ENCODE data around the gene RPA1.
"Not testable (repeated sequence)": the region's sequence is repeated elsewhere in the genome, so short reads cannot be mapped to it uniquely, and the experiment has no call there.

RPA1 gene

DNA sequence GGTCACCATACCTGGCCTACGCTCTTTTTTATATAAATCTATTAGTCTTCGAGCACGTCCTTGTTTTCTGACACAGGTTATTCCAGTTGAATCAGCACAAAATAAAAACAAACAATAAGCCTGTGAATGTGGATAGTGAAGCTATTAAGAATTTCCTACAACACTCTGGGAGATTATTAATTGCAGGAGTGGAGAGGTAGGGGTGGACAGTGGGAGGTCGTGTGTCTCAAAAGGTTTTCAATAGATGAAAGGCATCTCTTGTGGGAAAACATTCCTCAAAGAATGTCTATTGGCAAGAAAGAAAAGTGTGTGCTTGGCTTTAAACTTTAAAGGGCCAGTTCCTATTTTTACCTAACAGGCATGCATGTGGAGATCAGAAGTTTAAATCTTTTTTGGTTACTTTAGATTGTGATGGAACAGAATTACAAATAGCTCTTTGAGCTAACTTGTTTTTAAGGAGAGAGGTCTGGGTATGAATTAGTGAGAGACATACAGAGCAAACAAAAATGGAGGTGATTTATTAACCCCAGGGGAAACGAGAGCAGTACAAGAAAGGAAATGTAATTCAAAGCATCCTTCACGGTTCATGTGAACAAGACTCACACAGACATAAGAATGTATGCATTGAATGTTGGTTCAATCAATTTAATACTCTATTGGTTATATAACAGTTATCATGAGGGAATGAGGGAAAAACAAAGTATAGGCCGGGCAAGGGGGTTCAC, 9.1 kb upstream of the RPA1 start:
- DNase-seq, result no peak

DNA sequence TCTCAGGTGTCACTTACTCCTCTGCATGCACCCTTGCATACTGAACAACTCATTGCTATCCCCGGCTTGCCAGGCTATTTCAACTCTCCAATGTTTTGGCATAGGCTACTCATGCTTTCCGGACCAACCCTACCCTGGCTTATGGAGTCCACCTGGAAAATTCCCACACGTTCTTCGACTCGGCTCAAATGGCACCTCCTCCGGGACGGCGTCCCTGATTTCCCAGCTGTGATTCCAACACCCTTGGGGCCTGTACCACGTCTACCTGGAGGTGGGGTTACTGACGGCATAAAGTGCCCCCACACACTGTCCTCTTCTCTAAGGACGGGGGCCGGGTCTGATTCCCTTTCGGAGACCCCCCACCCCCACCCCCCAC, 601 bp upstream of the RPA1 start:
- DNase-seq, result no peak

- no peak for DNase-seq
Observed at GRCh38 chr17:1830288-1830687, 483 bp downstream of the RPA1 start.

- DNase-seq, result no peak
Observed at GRCh38 chr17:1834380-1835149, 4.8 kb downstream of the RPA1 start.

GRCh38 chr17:1839516-1839915, 9.7 kb downstream of the RPA1 start:
- DNase-seq, result no peak

GRCh38 chr17:1843947-1844346, 14.1 kb downstream of the RPA1 start:
- DNase-seq, result no peak

DNA sequence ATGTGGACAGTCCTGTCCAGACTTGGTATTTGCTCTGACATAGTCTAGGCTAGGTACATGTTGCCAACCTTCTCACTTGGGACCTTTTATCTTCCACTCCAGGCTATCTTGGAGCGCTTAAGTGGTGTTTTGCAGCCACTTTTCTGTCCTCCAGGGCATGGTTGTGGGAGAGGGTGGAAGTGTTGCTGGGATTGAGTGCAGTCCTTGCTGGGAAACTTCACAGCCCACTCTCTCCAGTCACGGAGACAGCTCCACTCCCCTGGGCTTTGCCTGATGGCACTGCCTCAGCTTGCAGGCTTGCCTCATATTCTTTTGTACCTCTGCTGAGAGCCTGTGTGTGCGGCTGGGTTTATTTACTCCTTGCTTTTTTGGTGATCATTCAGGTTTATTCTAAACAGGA, 17.4 kb downstream of the RPA1 start:
- no peak for DNase-seq

DNA sequence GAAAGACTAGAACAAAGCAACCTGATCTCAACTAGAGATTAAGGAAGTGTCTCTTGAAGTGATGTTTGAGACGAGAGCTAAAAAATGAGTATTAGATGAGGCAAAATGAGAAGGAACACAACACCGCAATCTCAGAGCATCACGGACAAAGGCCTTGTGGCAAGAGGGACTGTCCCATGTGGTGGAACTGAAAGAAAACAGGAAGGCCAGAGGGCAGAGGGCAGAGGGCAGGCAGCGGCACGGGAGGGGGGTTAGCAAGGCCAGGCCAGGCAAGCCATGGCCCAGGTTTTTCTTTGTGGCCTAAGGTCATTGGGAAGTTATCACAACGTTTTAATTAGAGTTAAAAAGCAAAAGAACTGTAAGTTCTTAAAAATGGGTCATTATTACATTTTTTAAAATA, 22.5 kb downstream of the RPA1 start:
- DNase-seq, result no peak

DNA sequence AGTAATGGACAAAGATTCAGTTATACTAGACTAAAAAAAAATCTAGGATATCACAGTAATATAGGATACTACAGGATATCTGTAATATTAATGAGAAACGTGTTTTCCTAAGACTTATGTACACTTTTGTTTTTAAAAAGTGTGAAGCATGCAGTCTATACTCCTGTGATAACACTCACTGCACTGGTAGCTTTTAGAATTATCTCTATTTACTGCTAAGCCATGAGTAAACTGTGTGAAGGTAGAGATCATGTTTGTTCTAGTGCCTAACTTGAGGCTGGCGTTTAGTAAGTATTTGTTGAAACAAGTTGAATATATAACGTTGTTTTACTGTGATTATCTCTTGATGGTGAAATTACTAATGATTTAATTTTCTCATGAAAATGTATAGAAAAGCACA, 23.9 kb downstream of the RPA1 start:
- no peak for DNase-seq

DNA sequence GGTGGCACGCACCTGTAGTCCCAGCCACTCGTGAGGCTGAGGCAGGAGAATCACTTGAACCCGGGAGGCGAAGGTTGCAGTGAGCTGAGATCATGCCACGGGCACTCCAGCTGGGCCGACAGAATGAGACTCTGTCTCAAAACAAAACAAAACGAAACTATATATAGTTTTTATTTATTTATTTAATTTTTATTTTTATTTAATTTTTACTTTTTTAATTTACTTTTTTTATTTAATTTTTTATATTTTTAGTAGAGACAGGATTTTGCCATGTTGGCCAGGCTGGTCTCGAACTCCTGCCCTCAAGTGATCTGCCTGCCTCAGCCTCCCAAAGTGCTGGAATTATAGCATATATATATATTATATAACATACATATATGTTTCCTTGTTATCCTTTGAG, 26.7 kb downstream of the RPA1 start:
- not testable (repeated sequence) for DNase-seq

- DNase-seq, result no peak
Observed at GRCh38 chr17:1860978-1861377, 31.2 kb downstream of the RPA1 start.

GRCh38 chr17:1861391-1862010, 31.7 kb downstream of the RPA1 start:
- no peak for DNase-seq

GRCh38 chr17:1865252-1866037, 35.6 kb downstream of the RPA1 start:
- no peak for DNase-seq

DNA sequence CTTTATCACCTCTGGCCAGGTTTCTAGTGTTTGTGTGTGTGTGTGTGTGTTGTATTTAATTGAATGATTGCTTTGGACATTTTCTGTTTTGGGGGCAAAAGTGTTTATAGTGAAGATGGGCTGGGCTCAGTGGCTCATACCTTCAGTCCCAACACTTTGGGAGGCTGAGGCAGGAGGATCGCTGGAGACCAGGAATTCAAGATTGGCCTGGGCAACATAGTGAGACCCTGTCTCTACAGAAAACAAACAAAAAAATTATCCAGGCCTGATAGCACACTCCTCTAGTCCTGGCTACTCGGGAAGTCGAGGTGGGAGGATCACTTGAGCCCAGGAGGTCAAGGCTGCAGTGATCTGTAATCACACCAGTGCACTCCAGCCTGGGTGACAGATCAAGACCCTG, 37.5 kb downstream of the RPA1 start:
- DNase-seq, result no peak

GRCh38 chr17:1868090-1868489, 38.3 kb downstream of the RPA1 start:
- DNase-seq, result no peak

GRCh38 chr17:1870592-1870991, 40.8 kb downstream of the RPA1 start:
- no peak for DNase-seq

GRCh38 chr17:1871756-1872155, 42.0 kb downstream of the RPA1 start:
- no peak for DNase-seq

- DNase-seq, result no peak
Observed at GRCh38 chr17:1872254-1872653, 42.4 kb downstream of the RPA1 start.

DNA sequence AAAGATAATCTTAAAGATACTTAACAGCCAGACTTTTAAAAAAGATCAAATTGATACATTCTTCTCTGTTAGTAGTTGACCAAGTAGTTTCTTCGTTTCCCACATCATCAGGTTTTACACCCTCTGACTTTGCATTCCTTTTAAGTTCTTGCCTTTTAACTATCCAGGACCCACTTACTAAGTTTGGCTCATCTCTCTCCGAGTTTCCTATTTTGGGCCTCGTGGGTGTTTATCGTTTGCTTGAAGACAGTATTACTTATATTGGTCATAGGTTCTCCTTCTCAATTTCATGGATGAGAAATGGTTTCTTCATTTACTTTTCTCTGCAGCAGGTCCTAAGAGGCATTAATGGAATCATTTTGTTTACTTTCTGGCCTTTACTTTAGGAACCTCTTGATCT, 43.2 kb downstream of the RPA1 start:
- no peak for DNase-seq

GRCh38 chr17:1873418-1873817, 43.6 kb downstream of the RPA1 start:
- DNase-seq, result no peak

DNA sequence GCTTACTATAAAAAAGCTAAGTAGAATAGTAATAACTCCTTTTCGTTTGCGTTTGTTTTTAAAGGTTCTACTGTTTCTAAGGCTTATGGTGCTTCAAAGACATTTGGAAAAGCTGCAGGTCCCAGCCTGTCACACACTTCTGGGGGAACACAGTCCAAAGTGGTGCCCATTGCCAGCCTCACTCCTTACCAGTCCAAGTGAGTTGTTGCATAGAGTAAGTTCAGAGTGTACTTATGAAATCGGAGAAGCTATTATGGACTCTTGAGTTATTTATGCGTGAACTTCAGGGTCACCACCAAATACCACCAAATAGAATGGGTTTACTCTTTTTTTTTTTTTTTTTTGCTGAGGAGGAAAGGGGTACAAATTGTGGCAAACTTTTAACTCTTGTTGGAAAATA, 45.8 kb downstream of the RPA1 start:
- DNase-seq, result no peak

DNA sequence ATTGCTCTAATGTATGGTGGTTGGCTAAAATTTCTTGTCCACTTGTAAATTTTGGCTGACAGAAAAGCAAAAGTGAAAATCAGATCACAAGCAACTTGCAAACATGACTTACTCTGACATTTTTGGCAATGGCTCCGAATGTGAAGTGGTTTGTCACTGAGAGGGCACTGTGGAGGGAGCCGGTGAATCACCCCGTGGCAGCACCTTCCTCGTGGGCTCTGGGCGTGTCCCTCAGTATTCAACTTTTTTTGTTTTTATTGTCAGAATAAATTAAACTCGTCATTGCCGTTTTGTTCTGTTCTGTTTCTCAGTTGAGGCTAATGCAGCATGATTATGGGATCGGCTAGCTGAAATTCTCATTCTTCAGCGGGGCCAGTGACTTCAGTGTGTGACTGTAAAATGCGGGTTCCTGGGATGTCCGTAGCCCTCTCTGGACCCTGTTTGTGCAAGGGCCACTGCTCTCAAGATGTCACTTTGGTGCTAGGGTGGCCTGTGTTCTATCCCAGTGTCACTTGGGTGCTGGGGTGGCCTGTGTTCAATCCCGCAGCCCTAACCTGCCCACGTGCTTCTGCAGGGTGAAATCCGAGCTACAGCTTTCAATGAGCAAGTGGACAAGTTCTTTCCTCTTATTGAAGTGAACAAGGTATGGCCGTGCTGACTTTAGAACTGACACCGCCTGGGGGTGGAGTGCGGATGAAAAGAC, 48.8 kb downstream of the RPA1 start:
- no peak for DNase-seq

Data from GF-D8 (cell line).